Breast epithelium (tissue), 3 donors: ENCODE measurements around the gene OR2J2.
"Not testable (repeated sequence)": the region's sequence is repeated elsewhere in the genome, so short reads cannot be mapped to it uniquely, and the experiment has no call there.

ENCODE experiments used
- POLR2A ChIP-seq: fragments of 450-650 bp; IDR thresholded peaks from one replicate; pipeline ENCODE4 v1.6.1; 2016; ENCODE audit warnings: antibody characterized with exemption, mild to moderate bottlenecking, moderate library complexity
- POLR2AphosphoS5 ChIP-seq, 3 donors: sonication (generic); formaldehyde crosslinking; IDR thresholded peaks; one replicate each; pipeline ENCODE4 v1.6.1; 2017; ENCODE audit warnings: antibody characterized with exemption in 3 of 3
- TF ChIP-seq, protein P1 (sequence below), 3 donors: fragments of 450-650 bp; IDR thresholded peaks; one replicate each; pipeline ENCODE4 v1.5.1; 2016 to 2017; ENCODE audit warnings: antibody characterized with exemption in 3 of 3, mild to moderate bottlenecking in 3 of 3, moderate library complexity in 3 of 3

DNA sequence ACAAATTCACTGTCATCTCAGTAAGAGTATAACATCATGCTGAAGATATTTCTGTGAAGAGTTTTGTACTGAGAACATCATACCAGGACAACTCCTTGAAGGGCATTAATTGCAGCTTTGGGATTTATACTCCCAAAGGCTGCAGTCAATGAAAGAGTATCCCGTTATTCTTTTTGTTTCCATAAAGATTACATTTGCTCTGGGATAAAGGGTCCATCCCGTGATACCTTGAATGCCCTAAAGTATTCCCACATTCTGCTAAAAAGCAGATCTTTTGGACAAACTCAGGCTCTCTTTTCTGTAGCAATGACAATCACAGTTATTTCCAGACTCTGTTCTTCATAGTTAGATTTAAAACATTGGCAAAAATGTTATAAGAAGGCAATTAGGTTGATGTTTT lies at the start of gene OR2J2:
- TF ChIP-seq, protein P1, sequence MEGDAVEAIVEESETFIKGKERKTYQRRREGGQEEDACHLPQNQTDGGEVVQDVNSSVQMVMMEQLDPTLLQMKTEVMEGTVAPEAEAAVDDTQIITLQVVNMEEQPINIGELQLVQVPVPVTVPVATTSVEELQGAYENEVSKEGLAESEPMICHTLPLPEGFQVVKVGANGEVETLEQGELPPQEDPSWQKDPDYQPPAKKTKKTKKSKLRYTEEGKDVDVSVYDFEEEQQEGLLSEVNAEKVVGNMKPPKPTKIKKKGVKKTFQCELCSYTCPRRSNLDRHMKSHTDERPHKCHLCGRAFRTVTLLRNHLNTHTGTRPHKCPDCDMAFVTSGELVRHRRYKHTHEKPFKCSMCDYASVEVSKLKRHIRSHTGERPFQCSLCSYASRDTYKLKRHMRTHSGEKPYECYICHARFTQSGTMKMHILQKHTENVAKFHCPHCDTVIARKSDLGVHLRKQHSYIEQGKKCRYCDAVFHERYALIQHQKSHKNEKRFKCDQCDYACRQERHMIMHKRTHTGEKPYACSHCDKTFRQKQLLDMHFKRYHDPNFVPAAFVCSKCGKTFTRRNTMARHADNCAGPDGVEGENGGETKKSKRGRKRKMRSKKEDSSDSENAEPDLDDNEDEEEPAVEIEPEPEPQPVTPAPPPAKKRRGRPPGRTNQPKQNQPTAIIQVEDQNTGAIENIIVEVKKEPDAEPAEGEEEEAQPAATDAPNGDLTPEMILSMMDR (IDR thresholded peaks at IDR 0.05): not testable (repeated sequence)
- TF ChIP-seq POLR2A; POLR2AphosphoS5 (IDR thresholded peaks at IDR 0.05): not testable (repeated sequence)
